HG02938 (cell line): ENCODE results near the gene FAM237A.
A peak's percentile ranks its signal among the peaks of the same experiment; 100 is the strongest.

Source experiments
- ATAC-seq: cut with Tn5 transposase; IDR thresholded peaks from one replicate; pipeline ENCODE4 v1.9.1; 2021; ENCODE audit warnings: mild to moderate bottlenecking, moderate library complexity; ENCODE audit not compliant: unreplicated experiment

FAM237A gene

DNA sequence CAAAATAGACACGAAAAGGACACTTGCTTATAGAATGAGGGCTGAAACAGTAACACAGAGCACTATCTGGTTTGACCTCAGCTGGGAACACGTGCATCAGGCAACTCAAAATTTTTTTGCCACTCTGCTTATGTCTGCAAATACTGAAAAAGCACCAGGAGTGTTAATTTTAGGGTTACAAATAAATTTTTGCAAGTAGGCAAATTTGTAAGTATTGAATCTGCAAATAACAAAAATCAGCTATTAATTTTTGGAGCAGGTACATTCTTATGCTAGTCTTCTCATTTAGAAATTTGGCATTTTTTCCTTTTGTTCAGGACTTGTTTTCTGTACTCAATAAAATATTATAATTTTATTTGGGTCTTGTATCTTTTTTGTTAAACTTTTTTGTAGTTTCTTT lies 46.2 kb downstream of the FAM237A start:
- ATAC-seq: no peak

- no peak for ATAC-seq
Measured at GRCh38 chr2:206688990-206689389, 46.7 kb downstream of the FAM237A start.

DNA sequence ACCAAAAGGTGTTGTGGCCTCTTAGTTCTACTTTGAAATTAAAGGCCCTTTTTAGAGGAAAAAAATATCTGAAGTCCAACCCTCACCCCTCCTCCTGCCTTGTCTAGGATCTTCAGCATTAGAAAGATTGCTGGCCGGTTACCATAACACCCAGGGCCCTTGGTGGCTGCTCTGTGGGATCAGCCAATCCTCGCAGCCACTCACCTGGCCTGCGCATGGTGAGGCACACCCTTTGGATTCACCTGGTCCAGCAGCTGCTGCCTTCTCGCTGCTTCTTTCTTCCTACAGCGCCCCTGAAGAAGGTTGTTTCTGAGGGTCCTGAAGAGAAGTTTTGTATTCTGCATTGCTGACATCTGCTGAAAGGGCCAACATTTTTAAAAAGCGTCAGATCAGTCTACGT lies 50.7 kb downstream of the FAM237A start:
- ATAC-seq: no peak

DNA sequence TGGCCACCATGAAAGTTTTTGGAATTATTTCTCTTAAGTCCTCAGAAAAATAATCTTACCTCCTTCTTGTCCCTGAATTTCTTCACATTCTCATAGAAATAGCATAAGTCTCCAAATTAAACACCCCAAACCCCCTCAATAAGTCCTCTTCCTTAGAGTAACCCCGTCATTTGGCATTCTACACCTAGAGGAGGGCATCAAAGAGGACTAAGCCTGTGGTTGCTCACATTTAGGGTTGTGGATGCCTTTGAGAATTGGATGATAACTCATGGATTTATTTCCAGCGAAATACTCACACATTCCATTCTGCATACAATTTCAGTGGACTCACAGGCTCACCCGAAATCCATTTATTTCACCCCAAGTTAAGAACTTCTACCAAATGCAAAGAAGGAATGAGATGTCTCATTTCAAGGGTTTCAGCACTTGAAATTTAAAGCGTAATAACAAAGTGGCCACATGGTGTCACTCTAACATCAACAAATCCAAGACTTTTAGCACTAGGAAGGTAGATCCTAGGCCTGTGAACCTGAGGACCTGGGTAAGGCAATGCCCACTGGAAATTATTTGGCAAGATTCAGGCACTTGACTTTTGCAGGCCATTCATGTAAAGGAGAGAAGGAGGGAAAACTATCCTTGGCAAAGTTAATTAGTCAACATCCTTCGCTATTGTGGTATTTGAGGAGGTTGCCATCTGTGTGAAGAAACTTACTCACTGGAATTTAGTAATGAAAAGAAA lies 51.3 kb downstream of the FAM237A start:
- peak; percentile 61 for ATAC-seq

DNA sequence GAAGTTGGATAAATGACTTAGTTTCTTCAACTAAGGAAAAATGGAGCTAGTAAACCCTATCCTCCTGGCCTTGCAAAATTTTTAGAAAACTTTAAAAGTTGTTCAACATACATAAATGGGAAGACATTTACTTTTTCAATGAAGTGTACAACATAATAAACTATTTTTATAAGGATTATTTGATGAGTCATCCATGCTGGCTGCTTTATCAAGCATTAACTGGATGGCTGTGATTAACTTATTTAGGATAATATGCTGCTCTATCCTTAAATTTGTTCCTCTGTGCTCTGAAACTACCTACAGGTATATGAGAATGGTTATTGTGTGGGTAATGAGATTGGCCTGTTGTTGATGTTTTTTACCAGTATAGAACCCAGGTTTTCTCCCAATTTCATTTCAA lies 54.6 kb downstream of the FAM237A start:
- ATAC-seq: no peak

DNA sequence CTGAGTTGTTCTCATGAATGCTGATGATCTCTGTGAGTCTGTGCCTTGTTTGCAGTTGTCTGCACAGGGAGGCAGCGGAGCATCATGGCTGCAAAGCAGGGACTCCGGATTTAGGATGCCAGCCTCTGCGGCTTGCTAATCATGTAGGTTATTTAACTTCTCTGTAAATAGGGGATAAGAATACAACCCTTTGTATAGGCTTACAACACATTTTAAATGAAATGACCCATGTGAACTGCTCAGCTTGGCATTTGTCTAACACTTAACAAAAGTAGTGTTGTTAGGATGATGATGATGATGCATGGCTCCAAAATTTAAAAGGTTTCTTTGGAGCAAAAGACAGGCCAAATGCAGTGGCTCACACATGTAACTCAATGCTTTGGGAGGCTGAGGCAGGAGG lies 56.5 kb downstream of the FAM237A start:
- ATAC-seq: no peak
